HG02884 (cell line): Measurements from ENCODE around the gene ZIC2.

ENCODE experiments used
- ATAC-seq: cut with Tn5 transposase; IDR thresholded peaks from one replicate; pipeline ENCODE4 v1.9.1; 2021; ENCODE audit warnings: mild to moderate bottlenecking, moderate library complexity; ENCODE audit not compliant: unreplicated experiment

The ZIC2 gene

DNA sequence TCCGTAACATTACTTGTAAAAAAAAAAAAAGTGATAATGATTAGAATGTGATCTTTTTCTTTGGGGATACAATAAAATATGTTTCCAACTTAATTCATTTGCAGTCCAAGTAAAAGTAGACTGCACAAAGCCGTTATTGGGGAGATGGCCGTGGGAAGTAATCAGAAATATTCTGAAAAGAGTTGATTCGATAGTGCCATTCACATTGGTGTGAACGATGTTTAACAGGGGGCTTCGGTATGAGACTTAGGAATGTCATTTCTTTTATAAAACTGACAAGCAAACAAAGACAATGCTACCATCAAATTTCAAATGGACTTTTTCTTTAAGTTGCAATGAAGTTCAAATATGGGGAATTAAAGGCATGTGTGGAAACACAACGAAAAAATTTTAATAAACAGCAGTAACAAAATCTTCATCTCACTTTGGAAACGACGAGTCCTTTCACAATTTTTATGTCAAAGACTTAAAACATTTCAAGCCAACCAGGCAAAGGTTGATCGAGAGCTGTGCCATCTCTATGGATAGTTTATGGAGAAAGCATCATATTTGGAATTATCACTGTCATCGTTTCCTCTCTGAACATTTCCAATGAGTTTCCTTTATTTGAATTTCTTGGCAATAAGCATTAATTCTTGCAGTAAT is 8.3 kb upstream of the ZIC2 start:
- no peak for ATAC-seq

DNA sequence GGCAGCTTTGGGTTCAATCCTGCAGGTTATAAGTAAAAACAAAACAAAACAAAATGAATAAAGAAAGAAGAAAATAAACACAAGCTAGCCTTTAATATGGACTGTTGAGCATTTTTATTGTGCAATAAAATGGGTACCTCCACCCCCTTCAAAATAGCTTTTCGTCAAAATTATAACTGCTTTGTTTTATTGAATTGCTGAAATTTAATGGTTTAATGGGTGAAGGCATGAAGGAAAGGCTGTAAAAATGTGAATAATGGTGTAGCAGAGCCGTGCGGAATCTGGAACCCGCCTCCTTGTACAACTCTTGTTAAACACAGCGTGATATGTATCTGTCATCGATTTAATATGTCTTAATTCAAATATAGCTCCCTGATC is 7.8 kb upstream of the ZIC2 start:
- no peak for ATAC-seq

DNA sequence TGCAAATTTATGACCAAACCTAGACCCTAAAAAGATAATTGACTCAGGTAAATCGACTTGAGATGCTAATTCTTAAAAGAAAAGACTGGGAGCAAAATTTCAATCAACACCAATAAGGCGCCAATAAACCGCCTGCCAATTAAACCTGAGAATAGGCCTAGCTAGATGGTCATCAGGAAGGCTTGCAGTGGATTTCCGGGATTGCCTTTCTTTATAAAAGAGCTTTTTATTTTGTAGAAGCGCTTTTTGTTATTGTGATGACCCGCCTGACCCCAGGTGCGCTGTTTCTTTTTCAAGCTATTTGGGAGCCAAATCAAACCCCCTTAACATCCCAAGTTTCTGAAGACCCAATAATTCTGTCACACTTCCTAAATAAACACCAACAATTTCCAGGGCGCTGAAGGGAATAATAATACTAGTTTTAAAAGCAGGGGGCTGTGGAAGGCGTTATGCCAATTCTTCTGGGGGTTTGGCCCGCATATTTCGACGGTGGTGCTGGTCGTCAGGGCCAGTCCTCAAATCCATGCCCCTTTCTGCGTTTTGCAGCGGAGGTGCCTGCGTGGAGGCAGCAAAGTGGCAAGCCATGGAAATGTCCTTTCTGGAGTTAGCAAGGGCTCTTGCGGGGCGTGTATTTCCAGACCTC is 7.2 kb upstream of the ZIC2 start:
- ATAC-seq = no peak

DNA sequence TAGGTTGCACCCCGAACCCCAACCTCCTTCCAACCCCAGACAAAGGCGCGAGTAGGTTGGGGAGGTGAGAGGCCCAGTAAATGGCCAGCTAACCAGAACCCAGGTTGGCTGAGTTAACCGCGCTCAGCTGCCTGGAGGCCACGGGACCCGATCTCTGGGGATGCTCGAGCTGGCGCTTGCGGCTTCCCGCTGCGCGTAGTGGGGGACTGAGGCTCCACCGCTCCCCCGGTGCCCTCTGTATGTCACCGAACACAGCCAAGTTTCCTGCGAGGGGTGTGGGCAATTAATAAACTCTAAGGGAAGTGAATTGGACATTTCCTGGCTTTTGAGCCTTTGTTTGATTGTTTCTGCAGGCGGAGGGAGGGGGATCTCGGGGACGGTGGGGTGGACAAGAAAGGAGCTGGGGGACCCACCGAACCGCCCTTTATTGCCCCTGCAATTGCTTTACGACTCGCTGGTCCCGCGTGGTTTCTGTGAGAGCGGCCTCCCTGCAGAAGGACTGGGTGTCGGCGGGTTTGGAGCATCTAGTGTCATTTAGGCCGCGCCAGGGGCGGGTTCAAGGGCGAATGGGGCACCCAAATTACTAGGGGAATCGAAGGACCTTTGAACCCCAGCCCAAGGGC is 6.5 kb upstream of the ZIC2 start:
- ATAC-seq = no peak

- ATAC-seq = no peak
These were observed 6.0 kb upstream of the ZIC2 start for GRCh38 chr13:99975626-99976025.

- no peak for ATAC-seq
These were observed 5.0 kb upstream of the ZIC2 start for GRCh38 chr13:99976575-99976974.

DNA sequence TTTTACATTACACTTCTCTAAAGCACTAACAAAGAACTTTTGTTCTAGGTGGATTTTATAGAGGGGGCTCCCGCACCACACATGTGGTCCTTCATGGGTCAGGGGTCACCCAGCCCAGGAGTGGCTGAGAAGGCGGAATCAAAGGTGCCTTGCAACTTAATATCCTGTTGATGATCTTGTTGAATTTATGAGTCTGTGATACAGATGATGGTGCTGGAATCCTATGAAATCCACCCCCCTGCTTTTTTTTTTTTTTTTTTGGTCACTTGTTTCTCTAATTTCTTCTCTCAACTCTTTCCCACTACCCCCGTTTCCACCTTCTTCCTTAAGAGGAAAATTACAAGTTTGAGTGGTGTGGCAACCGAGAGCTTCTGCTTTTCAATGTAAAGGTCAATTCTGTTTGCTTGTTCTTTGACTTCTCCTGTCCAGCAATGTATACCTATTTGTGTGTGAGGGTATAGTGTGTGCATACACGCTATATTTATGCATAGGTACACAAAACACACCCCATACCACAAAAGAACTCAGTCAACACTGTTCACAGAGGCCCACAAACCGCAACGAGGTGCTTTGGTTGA is 4.2 kb upstream of the ZIC2 start:
- ATAC-seq = no peak

DNA sequence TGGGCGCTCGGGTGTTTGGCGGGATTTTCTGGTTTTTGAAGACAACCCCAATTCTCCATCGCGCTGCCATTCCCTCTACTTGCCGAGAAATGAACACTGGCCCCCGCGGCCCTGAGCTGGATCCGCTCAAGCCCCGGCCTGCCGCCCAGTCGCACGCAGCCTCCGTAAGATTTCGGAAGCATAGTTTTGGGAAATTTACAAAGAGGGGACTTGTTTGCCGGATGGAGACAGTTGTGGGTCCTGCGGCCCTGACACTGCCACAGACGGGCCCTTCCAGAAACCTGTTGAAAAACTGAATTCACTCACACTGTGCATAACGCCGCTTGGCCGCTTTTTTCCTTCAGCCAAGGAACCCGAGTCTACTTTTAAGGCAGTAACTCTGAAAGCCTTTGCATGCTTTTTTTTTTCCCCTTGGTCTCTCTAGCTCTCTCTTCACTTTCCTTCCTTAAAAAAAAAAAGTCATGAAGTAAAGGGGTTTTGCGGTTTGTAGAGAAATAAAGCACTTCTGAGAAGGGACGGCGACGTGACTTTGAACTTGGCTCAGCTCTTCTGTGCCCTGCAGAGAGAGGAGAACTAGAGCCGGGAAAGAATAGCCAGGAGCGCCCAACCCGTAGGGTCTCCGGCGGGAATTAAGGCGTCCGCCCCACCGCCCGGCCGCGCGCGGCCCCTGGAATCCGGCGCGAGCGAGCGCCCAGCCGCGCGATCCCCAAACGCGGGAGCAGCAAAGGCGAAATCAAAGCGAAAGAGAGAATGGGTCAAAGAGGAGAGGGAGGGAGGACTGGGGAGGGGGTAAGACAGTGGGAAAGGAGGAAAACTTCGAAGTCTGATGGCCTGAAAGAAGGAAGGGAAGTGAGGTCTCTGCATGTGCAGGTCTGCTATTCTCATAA is 3.4 kb upstream of the ZIC2 start:
- ATAC-seq = no peak

DNA sequence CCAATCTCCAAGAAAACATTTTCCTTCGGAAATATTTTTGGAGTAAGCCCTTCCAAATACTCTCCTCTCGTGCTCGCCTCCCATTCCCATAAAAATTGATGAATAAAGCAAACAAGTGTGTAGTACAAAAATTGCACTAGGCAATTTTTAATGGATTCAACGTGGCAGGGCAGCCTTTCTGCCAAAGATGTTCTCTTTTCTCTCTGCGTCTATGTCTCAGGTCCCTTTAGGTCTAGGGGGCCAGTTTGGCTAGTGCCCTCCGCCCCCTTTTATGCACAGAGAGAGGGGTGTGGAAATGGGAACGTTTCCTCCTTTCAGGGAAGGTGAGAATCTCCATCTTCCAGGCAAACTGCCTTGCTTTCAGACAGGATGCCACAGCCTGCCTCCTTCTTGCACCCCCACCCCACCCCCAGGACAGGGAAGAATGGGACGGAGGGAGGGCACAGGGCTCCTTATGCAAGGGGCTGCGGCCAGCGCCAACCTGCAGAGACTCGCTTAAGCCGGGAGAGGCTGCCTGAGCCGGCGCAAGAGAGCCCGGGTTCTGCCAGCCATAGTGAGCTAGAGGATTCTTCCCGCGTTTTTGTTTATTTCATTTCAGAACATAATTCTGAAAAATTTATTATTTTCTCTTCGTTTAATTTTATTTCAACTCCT is 2.7 kb upstream of the ZIC2 start:
- ATAC-seq = no peak

- ATAC-seq = no peak
These were observed 2.0 kb upstream of the ZIC2 start for GRCh38 chr13:99979453-99980200.

GRCh38 chr13:99980201-99980823 is 1.3 kb upstream of the ZIC2 start:
- ATAC-seq = no peak

DNA sequence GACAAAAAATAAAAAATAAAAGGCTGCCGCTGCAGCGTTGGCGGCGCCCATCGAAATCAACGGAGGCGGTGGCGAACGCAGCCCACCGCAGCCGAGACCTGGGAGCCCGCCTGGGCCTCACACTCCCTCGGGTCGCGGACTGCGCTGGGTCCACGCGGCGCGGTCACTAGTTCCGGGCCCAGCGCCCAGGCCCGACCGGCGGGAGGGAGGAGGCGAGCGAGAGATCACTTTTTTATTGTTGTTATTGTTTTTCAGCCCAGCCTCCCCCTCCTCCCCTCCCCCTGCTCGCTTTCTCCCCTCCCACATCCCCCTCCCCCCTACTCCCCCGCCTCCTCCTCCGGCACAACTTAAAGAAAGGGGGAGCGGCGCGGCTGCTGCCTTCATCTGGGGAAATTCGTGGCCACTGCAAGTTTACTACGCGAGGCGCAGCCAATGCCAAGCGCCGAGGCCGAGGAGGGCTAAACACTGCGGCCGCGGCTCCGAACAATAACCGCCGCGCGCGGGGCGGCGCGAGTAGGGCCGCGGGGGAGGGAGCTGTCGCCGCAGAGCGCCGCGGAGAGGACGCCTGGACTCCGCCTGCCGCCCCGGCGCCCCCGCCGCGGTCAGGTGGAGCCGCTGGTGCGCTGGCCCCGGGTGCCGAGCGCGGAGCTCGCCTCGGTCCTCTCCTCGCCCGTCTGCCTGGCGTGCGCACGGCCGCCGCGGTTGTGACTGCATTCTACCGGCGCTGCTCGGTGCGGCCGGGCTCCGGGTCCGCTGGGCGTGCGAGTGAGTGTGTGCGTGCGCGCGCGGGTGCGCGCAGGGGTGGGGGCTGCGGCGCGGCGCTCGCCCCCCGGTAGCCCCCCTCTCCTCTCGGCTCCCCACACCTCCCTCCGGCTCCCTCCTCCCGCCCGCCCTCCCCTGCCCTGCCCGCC is 505 bp upstream of the ZIC2 start:
- ATAC-seq = no peak

DNA sequence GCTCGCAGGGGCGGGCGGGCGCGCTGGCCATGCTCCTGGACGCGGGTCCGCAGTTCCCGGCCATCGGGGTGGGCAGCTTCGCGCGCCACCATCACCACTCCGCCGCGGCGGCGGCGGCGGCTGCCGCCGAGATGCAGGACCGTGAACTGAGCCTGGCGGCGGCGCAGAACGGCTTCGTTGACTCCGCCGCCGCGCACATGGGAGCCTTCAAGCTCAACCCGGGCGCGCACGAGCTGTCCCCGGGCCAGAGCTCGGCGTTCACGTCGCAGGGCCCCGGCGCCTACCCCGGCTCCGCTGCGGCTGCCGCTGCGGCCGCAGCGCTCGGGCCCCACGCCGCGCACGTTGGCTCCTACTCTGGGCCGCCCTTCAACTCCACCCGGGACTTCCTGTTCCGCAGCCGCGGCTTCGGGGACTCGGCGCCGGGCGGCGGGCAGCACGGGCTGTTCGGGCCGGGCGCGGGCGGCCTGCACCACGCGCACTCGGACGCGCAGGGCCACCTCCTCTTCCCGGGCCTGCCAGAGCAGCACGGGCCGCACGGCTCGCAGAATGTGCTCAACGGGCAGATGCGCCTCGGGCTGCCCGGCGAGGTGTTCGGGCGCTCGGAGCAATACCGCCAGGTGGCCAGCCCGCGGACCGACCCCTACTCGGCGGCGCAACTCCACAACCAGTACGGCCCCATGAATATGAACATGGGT is 599 bp downstream of the ZIC2 start:
- no peak for ATAC-seq

DNA sequence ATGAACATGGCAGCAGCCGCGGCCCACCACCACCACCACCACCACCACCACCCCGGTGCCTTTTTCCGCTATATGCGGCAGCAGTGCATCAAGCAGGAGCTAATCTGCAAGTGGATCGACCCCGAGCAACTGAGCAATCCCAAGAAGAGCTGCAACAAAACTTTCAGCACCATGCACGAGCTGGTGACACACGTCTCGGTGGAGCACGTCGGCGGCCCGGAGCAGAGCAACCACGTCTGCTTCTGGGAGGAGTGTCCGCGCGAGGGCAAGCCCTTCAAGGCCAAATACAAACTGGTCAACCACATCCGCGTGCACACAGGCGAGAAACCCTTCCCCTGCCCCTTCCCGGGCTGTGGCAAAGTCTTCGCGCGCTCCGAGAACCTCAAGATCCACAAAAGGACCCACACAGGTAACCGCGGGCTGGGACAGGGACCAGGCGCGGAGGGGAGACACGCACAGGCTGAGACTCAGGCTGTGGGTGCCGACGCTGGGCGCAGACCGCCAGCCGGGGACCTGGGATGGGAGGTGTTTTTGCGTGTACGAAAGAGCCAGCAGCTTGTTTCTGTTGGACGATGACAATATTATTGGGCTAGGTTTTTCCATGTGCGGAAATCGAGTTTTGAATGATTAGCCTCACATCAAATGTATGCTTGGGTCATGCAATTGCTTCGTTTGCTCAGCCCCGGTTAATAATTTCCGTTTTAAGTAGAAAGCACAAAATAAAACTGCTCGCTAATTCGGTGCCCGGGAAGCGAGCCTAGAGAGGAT is 1.3 kb downstream of the ZIC2 start:
- no peak for ATAC-seq

GRCh38 chr13:99983499-99984401 is 2.2 kb downstream of the ZIC2 start:
- no peak for ATAC-seq
